ENCODE data around the gene OAT.
"Not testable (repeated sequence)": the region's sequence is repeated elsewhere in the genome, so short reads cannot be mapped to it uniquely, and the experiment has no call there.

OAT gene

DNA sequence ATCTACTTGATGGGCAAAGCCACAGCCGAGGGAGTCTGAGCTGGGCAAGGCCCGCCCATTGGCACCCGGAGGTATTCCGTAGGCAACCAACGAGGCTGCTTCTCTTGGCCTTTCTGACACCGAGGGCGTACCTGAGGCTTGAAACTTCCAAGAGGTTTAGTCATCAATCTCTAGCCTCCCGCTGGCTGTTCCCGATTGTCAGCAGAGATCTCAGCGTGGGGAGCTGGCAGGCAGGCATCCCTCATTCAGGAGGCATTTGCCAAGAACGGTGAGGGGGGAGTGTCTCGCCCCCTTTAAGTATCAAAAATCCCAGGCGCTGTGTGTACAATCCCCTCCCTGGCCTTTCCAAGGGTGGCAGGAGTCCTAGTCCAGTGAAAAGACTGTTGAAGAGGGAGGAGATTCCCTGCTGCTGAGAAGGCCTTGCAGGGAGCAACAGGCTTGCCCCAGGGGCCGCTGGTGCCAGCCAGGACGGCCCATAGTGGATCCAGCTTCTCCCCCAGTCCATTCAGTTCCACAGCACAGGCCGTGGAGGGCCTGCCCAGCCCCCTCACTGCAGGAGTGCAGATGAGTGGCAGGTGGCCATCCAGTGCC is 39.7 kb downstream of the OAT start:
- no peak for DNase-seq (ENCODE audit: low read depth)

DNA sequence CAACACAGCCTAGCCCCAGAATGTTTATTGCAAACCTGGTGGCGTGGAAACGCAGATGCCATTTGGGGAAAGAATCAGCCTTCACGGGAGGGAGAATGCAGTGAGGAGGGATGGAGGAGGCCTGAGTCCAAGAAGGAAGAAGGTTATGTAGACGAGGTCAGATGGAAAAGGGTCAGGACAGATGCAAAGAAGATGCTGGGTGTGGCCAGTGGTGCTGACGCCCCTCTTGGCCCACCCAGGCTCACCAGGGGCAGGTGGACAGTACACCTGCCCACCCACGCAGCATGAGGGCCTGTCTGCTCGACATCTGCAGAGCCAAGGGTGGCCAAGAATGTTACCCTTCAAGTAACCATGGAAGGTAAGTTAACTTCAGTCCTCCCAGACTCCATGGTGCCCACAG is 40.5 kb downstream of the OAT start:
- DNase-seq (ENCODE audit: low read depth): no peak

DNA sequence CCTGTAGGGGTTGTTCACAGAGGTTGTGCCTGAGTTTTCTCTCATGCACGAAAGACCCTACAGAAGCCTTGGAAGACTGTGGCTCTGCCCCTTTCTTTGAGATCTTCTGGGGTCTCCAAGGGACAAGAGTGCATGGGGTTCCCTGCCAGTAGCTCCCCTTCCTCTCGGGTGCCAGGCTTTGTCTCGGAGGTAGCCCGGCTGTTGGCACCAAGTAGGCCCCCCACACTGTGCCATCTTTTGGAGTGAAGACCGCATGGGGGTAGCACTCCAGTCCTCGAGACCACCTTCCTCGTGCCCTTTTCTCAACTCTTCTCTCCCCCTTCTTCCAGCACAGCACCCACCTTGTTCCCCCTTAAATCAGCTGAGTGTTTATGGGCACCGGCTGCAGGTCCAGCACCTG is 41.6 kb downstream of the OAT start:
- DNase-seq (ENCODE audit: low read depth): no peak

DNA sequence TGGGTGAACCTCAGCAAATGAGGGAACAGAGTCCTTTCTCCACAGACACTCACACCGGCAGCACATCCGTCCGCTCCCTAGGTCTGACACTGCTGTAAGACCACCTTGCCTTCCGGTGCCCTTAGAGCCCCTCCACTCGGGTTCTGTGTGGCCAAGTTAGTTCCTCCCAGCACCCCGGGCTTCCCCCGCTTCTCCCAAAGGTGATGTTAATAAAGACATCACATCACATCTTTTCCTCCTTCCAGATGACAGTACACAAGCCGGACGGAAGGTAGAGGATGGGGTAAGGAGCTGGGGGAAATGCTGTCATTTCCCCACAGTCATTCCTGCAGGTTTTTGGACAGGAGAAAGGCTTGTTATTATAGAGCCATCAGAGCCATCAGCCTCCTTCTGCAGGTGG is 42.3 kb downstream of the OAT start:
- DNase-seq (ENCODE audit: low read depth): no peak

DNA sequence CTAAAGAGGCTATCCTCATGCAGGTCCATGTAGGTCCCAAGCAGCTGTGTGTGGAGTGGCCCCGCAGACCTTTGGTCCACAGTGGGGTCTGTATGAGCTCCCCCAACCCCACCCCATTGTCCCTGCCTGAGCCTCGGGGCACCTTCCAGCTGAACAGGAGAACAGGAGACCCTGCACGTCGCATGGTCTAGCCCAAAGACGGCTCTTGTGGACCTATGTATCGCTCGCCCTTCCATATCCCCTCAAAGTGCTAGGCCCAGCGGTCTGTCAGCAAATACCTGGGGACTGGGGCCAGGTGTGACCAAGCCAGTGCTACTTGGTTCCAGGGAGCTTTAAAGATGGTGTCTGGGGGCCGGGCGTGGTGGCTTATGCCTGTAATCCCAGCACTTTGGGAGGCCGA is 43.0 kb downstream of the OAT start:
- DNase-seq (ENCODE audit: low read depth): no peak

DNA sequence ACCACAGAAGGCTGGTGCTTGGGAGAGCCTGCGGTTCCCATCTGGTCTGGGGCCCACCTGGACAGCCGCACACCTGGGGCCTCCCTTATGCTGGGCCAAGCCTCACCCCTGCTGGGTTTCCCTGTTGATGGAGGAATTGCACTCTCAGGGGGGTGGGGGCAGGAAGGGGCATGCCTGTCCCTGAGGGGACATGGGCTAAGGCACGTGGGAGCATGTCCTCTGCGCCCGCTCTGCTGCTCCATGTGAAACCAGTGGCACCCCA is 43.4 kb downstream of the OAT start:
- DNase-seq (ENCODE audit: low read depth): no peak

DNA sequence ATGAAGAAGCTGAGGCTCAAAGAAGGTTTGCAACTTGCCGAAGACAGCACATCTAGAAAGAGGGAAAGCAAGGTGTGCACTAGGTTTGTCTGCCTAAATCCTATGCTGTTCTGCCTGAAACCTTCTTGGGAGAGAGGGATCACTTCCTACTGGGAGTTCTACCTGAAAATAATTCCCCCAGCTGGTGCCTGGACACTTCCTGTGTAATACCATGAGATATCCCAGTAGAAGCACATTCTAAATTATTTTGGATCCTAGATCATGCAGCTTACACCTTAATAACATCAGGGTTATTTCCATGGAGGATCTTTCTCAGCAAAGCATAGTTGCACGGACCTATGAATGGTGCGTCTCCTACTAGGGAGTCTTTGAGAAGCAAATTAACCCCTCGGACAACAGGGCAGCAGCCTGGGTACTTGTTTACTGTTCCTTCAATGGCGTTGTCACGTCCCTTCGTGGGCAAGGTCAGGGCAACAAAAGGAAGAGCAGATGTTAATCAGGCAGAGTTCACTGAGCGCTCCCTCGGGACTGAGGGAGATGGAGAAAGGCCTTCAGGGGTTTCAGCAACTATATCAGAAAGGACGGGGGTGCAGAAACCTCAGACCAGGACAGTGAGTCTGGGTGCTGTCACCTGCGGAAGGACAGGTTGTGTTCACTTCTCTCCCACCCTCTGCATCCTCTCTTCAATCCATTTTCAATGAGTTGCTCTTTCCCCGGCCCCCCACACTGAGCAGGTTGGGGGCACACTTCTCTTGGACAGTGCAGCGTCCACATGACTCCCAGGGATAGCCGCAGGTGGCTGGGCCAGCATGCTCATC is 44.0 kb downstream of the OAT start:
- no peak for DNase-seq (ENCODE audit: low read depth)

DNA sequence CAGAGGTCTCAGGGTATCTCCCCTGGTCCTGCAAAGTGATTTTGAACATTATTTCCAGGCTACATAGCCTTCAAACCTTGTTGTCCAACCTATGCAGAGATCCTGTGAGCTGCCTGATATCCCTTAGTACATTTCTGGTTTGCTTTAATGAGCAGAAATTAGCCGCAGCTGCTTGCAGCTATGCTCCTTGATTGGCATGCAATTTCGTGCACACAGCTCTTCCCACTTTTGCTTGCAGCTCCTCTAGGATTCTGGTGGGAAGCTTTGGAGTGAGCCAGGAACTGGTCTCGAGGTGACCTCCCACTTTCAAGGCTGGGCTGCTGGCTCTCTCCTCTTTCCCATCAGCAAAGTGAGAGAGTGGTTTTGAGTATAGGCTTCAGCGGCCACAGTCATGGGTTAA is 45.8 kb downstream of the OAT start:
- no peak for DNase-seq (ENCODE audit: low read depth)

DNA sequence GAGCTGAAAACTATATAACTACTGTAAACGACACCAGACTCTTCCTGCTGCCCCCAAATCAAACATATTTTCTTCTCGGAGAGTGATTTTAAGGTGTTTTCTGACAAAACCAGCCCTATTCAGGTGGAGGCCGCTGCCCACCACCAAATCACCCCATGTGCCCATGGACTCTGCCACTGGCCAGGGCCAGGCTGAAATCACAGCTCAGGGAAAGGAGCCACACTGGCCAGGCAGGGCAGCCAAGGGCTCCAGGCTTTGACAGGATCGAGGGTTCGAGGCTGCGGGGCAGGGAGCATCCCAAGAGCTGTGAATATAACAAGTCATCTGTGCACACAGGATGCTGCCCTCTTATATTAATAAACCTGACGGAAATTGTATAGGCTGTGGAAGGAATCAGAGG is 48.3 kb downstream of the OAT start:
- DNase-seq (ENCODE audit: low read depth): no peak

DNA sequence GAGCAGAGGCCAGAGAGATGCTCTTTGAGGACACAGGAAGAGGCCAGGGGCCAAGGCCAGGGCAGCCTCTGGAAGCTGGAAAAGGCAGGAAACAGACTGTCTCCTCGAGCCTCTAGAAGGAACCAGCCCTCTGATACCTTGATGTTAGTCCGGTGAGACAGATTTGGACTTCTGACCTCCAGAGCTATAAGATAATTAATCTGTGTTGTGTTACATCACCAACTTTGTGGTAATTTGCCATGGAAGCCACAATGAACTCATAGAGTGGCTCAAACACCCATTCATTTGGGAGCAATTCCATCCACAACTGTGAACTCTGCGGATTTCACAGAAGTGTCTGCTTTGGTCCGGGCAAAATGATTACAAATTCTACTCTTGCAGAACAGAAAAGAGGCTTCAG is 48.7 kb downstream of the OAT start:
- DNase-seq (ENCODE audit: low read depth): no peak

DNA sequence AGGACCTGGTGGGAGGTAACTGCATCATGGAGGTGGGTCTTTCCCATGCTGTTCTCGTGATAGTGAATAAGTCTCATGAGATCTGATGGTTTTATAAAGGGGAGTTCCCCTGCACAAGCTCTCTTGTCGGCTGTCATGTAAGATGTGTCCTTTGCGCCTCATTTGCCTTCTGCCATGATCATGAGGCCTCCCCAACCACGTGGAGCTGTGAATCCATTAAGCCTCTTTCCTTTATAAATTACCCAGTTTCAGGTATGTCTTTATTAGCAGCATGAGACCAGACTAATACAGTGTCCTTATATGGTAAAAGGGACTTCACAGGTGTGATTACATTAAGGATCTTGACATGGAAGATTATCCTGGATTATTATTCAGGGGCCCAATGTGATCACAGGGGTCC is 49.2 kb downstream of the OAT start:
- DNase-seq (ENCODE audit: low read depth): not testable (repeated sequence)

DNA sequence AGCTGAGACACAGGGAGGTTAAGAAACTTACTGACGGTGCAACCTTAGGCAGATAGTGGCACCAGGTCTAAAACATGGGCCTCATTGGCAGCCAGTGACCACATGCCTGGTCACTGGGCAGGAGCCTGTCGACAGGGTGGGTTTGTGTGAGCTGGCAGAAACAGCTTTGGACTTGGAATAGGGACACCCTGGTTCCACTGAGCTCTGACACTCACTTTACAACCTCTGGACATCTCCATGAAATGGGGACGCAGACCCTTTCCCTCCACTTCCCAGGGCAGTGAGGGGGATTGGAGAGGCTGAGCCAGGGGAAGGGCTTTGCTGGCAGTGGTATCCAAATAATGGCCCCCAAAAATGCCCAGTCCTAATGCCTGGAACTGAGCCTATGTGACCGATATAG is 49.7 kb downstream of the OAT start:
- DNase-seq (ENCODE audit: low read depth): no peak

DNA sequence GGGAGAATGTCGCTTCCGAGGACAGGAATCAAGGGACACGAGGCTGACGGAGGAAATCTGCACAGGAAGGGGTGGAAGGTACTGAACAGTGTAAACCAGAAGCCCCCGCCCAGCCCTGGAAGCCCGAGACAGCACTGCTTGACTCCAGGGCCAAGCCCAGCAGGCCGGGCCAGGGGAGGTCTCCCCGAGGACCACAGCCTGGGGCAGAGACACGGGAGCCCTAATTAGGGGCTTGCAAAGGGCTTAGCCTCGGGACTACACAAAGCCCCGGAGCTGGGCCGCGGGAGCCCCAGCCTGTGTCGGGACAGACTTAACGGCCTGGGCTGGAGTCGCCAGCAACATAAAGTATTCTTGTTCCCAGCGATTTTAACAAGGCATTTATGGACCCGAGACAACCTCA is 50.8 kb downstream of the OAT start:
- no peak for DNase-seq (ENCODE audit: low read depth)

DNA sequence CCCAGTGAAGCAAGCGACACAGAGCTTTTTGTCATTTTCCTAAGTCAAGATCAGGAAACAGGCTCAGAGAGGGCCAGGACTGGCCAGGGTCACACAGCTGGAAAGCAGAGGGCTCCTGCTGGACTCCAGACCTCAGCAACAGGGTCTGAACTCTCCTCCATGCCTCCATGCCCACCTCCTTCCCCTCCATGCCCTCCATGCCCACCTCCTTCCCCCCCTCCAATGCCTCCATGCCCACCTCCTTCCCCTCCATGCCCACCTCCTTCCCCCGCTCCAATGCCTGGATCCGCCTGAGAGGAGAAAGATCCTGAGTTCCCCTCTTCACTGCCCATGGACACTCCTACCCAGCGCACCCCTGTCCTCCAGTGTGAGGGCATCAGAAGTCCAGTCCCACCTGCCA is 51.3 kb downstream of the OAT start:
- no peak for DNase-seq (ENCODE audit: low read depth)

DNA sequence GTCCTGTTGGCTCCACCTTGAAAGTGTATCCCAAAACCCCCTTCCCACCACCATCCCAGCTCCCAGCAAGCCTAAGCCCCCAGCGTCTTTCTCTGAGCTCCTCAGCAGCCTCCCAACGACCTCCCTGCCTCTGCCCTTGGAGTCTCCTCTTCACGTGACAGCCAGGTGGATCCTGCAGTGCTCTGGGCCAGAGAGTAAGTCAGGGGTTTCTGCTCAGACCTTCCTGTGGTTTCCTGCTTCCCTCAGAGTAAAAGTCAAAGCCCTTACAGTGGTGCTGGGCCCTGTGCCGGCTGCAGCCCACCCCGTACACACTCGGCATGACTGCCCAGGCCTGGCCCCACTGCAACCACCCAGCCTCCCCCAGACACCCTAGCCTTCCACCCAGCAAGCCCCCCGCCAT is 51.9 kb downstream of the OAT start:
- no peak for DNase-seq (ENCODE audit: low read depth)

DNA sequence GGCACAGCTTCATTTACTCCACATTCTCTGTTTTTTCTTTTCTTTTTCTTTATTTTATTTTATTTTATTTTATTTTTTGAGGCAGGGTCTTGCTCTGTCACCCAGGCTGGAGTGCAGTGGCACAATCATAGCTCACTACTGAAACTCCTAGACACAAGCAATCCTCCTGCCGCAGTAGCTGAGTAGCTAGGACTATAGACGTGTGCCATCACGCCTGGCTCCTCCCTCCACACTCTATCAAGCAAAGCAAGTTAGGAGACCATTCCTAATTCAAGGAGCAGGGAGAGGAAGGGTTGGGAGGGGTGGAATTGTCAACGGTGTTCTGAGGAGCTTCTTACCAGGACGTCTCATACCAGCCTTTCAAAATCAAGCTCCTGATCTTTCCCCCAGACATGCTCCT is 52.4 kb downstream of the OAT start:
- DNase-seq (ENCODE audit: low read depth): no peak

DNA sequence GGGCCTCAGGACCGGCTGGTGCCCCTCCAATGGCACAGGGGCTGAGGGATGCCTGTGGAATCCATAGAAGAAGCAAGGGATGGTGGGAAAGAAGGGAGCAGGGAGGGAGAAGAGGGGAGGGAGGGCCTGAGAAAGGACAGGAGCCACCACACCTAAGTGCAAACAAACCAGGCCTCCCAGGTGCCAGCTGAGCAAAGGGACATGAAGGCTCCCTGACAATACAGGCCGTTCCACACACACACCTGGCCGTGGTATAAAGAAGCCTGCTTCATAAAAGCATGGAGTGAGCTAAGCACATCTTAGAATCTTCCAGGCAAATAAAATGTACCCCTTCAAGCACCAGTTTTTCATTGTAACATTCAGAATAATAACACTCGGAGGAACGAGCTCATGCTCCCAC is 54.0 kb downstream of the OAT start:
- DNase-seq (ENCODE audit: low read depth): no peak

DNA sequence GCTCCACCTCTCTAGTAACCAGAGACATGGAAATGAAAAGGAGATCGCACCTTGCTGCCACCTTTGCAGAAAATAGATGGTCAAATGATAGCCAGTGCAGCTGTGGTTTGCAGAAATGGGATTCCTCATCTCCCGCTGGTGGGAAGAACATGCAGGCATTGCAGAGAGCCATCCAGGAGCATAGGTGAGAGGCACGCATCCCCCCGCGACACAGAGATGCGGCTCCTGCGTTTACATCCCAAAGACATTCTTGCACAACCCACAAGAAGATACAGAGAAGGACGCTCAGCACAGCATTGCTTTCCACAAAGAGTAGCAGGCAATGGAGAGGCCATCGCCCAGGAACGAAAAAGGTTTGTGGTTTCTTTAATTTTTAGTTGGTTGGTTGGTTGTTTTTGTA is 56.2 kb downstream of the OAT start:
- no peak for DNase-seq (ENCODE audit: low read depth)

DNA sequence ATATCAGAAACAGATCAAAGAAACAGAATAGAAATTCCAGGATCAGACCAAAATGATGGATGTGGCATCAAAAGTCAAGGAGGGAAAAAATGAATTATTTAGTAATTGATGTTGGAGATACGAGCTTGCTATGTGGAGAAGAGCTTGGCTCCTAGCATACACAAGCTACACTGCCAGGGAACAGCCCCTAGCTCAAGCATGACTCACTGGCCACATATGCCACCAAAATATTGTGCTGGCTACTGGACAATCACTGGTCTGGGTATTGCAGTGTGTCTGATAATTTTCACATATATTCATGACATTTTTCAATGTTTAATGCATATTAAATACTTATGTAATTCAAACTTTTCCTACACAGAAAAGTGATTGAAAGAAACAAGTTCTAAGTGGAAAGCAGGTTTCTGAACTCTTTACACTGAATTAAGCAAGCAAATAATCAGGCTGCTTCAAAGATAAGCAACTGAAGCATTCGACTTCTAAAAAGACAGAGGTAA is 59.3 kb downstream of the OAT start:
- DNase-seq (ENCODE audit: low read depth): no peak

DNA sequence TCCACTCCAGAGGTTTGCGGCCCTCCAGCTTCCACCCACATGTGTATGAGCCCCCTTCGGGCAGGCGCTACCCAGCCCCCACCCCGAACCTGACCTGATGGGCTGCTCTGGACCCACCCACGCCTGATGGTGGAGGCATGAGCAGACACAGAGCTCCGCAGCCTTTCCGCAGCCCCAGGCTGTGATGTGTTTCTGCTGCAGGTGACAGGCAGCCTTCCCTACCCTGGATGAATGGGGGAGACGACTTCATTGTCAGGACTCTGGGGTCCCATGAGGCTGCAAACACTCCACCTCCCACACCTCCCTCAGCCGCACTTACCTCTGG is 61.2 kb downstream of the OAT start:
- no peak for DNase-seq (ENCODE audit: low read depth)

DNA sequence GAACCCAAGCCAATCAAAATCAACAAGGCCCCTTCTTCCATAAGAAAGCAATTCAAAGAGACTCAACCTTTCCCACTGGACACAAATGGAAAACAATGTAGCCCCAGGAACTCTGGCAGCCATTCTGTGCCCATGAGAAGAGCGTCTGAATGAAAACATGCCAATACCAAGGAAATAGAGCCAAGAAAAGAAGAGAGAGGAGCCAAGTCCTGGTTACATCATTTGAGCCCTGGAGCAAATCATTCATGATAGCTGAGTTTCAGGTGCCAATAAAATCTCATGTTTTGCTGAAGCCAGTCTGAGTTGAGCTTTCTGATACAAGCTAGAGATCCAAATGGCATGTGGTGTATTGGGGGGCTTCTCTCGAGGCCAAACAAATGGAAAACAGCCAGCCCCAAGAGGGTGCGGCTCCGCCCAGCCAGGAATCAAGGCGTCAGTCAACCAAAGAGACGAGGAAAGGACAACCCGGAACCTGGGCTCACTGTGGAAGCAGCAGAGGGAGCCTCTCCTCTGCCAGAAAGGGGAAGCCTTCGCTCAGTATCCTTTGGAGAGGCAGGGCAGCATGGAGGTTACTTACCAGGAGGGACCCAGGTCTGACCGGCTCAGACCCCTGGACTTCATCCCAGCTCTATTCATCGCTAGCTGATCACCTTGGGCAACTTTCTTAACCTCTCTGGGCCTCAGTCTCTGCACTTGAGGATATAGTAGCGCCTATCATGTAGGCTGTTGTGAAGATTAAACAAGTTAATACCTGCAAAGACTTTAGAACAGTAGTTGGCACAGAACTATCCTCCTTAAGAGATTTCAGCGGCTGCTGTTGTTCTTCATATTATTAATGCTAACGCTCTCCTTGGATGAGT is 61.8 kb downstream of the OAT start:
- DNase-seq (ENCODE audit: low read depth): no peak

DNA sequence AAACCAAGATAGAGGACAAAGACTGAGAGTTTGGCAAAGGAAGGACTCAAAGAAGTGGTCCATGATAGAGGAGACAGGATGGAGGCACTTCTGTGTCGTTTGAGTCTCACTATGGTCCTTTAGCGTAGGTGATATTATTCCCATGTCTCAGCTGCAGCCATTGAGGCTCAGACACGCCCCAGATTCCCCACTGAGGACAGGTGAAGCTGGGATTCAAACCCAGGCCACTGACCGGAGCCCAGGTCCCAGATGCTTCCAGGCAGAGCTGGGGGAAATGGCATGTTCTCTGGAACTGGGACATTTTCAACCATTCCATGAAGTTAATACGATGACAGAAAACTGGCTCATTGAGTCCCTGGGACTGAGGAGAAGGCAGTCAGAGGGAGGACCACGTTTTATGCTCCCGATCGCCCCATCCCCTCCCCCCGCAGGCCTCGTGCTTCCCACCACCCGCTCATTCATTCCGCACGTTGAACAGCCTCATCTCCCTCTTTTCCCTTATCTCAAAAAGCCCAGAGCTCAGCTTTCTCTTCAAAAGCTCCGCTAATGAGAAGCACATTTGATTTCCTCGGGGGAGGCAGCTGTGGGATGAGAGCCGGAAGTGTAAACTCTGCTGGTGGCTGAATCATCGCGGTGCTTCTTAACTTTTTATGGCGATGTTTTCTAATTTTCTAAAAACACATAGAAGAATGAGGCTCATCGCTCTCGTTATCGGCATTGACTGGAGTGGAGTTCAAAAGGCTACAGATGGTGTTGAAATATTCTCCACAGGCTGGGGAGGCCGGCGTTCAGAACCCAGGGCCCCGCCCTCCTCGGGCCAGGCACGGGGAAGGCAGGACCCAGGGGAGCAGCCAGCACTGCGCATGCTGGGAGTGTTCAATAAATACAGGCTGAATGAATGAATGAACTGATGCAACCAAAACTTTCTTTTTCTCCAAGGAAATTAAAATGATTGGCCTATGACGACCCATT is 64.0 kb downstream of the OAT start:
- DNase-seq (ENCODE audit: low read depth): peak; percentile 50
